Psoas muscle (tissue), 8 donors: ENCODE measurements around the gene ZSCAN4. TPM values are rescaled to one million over a fixed set of nuclear protein-coding genes. Genes with fewer than 3 reads are reported as not detected.
A peak's percentile ranks its signal among the peaks of the same experiment; 100 is the strongest.

Experiments
- ATAC-seq, 4 donors: fragments of 200-7000 bp; cut with Tn5 transposase; one replicate each; pipeline ENCODE4 v1.9.1; 2020; ENCODE audit warnings: moderate library complexity in 3 of 4, mild to moderate bottlenecking in 2 of 4
- DNase-seq, 2 donors: peaks; one replicate each; pipeline ENCODE4 v3.0.0-alpha.2; 2020
- H3K27ac ChIP-seq: fragments of 200-600 bp; one replicate; pipeline ENCODE4 v1.8.0; 2022
- H3K27me3 ChIP-seq, 3 donors: fragments of 200-600 bp in 1 of 3; one replicate each; pipeline versions ENCODE4 v1.6.1 to v1.8.0; 2013 to 2022; ENCODE audit warnings: low read length in 2 of 3, mild to moderate bottlenecking in 2 of 3, moderate library complexity in 1 of 3; ENCODE audit not compliant: insufficient read depth in 3 of 3
- H3K36me3 ChIP-seq, 2 donors: fragments of 200-600 bp in 1 of 2; one replicate each; pipeline versions ENCODE4 v1.6.1 to v1.8.0; 2013 to 2022; ENCODE audit warnings: low read depth in 1 of 2, mild to moderate bottlenecking in 1 of 2, moderate library complexity in 1 of 2; ENCODE audit not compliant: insufficient read depth in 1 of 2
- H3K4me1 ChIP-seq: fragments of 200-600 bp; one replicate; pipeline ENCODE4 v1.8.0; 2022
- H3K4me3 ChIP-seq: fragments of 200-600 bp; one replicate; pipeline ENCODE4 v1.8.0; 2022; ENCODE audit warnings: mild to moderate bottlenecking
- H3K9me3 ChIP-seq: fragments of 200-600 bp; one replicate; pipeline ENCODE4 v1.8.0; 2022
- CTCF ChIP-seq: fragments of 200-600 bp; IDR thresholded peaks from one replicate; pipeline ENCODE4 v1.8.0; 2022; ENCODE audit warnings: antibody characterized with exemption
- WGBS, 3 donors: extraction: QIAGEN DNeasy Blood & Tissue Kit; methylation state at CpG; one replicate each; pipeline versions ENCODE4 v1.1.6 to v1.1.7; 2013; 5-methylcytosine and 5-hydroxymethylcytosine counted together
- intact Hi-C, 2 donors: fragments of 100-400 bp; cut with DNase I; formaldehyde crosslinking; loops; one replicate each; pipeline versions ENCODE4 v1.11.0 to v1.14.2; 2022
- polyA plus RNA-seq, 3 donors: library from polyadenylated mRNA; stranded (reverse); fragments of 200-250 nt; gene quantifications; one replicate each; pipeline ENCODE4 v1.2.3, GENCODE V29; 2013
- total RNA-seq, 4 donors: library from RNA; stranded (reverse); fragmentation: NEBNext Ultra II Directional in 2 of 4; extraction: Animal tissue kit (Norgen Biotek cat#: 25700) in 2 of 4; gene quantifications; one replicate each; pipeline versions ENCODE4 v1.2.1 to v1.2.4, GENCODE V29; 2021 to 2023
- donor health status: healthy with polysubstance abuse.
- donor health status: DM: no; HTN: no; CAD: no; lungs with moderate emphysema.
- donor health status: Bipolar disorder and iron deficiency.
- donor health status: healthy.
- donor health status: DM: yes; HTN: yes; CAD: no.
- donor health status: DM: no; HTN: no; CAD: no.
- donor health status: DM: no; HTN: no; CAD: no.
- donor health status: DM: yes; HTN: yes; CAD: no.

Gene ZSCAN4
- total and polyA plus RNA-seq, 7 donors: 0.03 TPM; not detected in 6

GRCh38 chr19:57706346-57706745 is 37.6 kb downstream of the ZSCAN4 start:
- no peak overlapping the region for H3K27ac ChIP-seq
- peaks cover 20% of the 10 kb centered on the region for H3K9me3 ChIP-seq
- WGBS, 3 donors: 96 to 100% (median 96%) methylated on average over 1 of the region's 1 CpG
- intact Hi-C loops: no loop called here
- ATAC-seq (no peak), DNase-seq (no peak)
- peaks cover 12 to 35% of the 10 kb centered on the region in 2 donors for H3K36me3 ChIP-seq
- H3K4me3 ChIP-seq: peak overlapping the region; percentile 4
- TF ChIP-seq CTCF: no peak
- no peaks in the 10 kb centered on the region for H3K27me3 ChIP-seq
- no peaks in the 10 kb centered on the region for H3K4me1 ChIP-seq

GRCh38 chr19:57708641-57709361 is 40.1 kb downstream of the ZSCAN4 start, which contains the start of gene ZNF154:
Gene ZNF154 (minus strand): TSS chr19:57709204. CDS start chr19:57708971, 233 bp downstream.
- peaks cover 17% of the 10 kb centered on the region for H3K9me3 ChIP-seq
- 1 to 2% (median 2%) methylated on average over 51 to 53 of the region's 53 CpGs for whole genome bisulfite sequencing, 3 donors
- H3K27me3 ChIP-seq: no peaks in the 10 kb centered on the region
- H3K4me1 ChIP-seq: no peaks in the 10 kb centered on the region
- peak within 1 kb of the TSS; percentile 80 for H3K27ac ChIP-seq
- peak; percentile 62 to 86 (median 74) for ATAC-seq
- peak within 1 kb of the TSS; percentile 78 for H3K4me3 ChIP-seq
- peaks cover 6 to 19% of the 10 kb centered on the region in 2 donors for H3K36me3 ChIP-seq
- DNase-seq: peak; percentile 18 to 61
- intact Hi-C loops: no loop called here
- TF ChIP-seq CTCF: no peak

- WGBS, 3 donors: 60 to 72% (median 63%) methylated on average over 15 of the region's 15 CpGs
- DNase-seq: no peak
- intact Hi-C loops: no loop called here
- TF ChIP-seq CTCF: no peak
- Histone ChIP-seq H3K27ac (no peak overlapping the region), H3K27me3 (no peaks in the 10 kb centered on the region), H3K4me3 (peak overlapping the region; percentile 78), H3K36me3 (peaks cover 6 to 17% of the 10 kb centered on the region in 2 donors), H3K9me3 (peaks cover 17% of the 10 kb centered on the region), H3K4me1 (no peaks in the 10 kb centered on the region)
- ATAC-seq: no peak
These were observed 40.9 kb downstream of the ZSCAN4 start for GRCh38 chr19:57709616-57710015.

GRCh38 chr19:57712222-57712621 is 43.5 kb downstream of the ZSCAN4 start:
- no peak overlapping the region for H3K27ac ChIP-seq
- no peak overlapping the region for H3K4me3 ChIP-seq
- 47 to 70% (median 70%) methylated on average over 1 of the region's 1 CpG for WGBS, 3 donors
- intact Hi-C loops: no loop called here
- H3K9me3 ChIP-seq: peaks cover 9% of the 10 kb centered on the region
- no peaks in the 10 kb centered on the region for H3K4me1 ChIP-seq
- ATAC-seq (no peak), DNase-seq (no peak)
- H3K36me3 ChIP-seq: peaks cover 2 to 12% of the 10 kb centered on the region in 2 donors
- no peak for TF ChIP-seq CTCF
- no peaks in the 10 kb centered on the region for H3K27me3 ChIP-seq
